NCI-H2107 (cell line): ENCODE measurements around the gene BOC.

Experiments
- DNase-seq: peaks from one replicate; lab custom pipeline; 2025; lab: John Stamatoyannopoulos, UW

The BOC gene

GRCh38 chr3:113185194-113185835, 26.0 kb upstream of the BOC start:
- no peak for DNase-seq

- DNase-seq, result no peak
Measured at GRCh38 chr3:113186566-113186965, 24.8 kb upstream of the BOC start.

GRCh38 chr3:113193288-113193687, 18.1 kb upstream of the BOC start:
- no peak for DNase-seq

- no peak for DNase-seq
Measured at GRCh38 chr3:113193719-113194118, 17.6 kb upstream of the BOC start.

GRCh38 chr3:113194823-113195401, 16.4 kb upstream of the BOC start:
- DNase-seq, result peak; percentile 47

GRCh38 chr3:113200351-113200750, 11.0 kb upstream of the BOC start:
- no peak for DNase-seq

- no peak for DNase-seq
Measured at GRCh38 chr3:113200946-113201345, 10.4 kb upstream of the BOC start.

GRCh38 chr3:113204371-113204770, 7.0 kb upstream of the BOC start:
- no peak for DNase-seq

GRCh38 chr3:113205481-113205880, 5.9 kb upstream of the BOC start:
- DNase-seq, result no peak

- DNase-seq, result no peak
Measured at GRCh38 chr3:113210604-113211329, 590 bp upstream of the BOC start.

- DNase-seq, result no peak
Measured at GRCh38 chr3:113212150-113212843, 940 bp downstream of the BOC start.

- DNase-seq, result no peak
Measured at GRCh38 chr3:113212844-113213375, 1.6 kb downstream of the BOC start.

- DNase-seq, result no peak
Measured at GRCh38 chr3:113213896-113214587, 2.7 kb downstream of the BOC start.

GRCh38 chr3:113214917-113215595, 3.7 kb downstream of the BOC start:
- DNase-seq, result no peak

GRCh38 chr3:113216393-113216792, 5.0 kb downstream of the BOC start:
- no peak for DNase-seq

GRCh38 chr3:113218011-113218680, 6.8 kb downstream of the BOC start:
- no peak for DNase-seq

- no peak for DNase-seq
Measured at GRCh38 chr3:113218681-113219045, 7.3 kb downstream of the BOC start.

GRCh38 chr3:113219605-113220300, 8.4 kb downstream of the BOC start:
- DNase-seq, result no peak

GRCh38 chr3:113220721-113221120, 9.4 kb downstream of the BOC start:
- no peak for DNase-seq

- no peak for DNase-seq
Measured at GRCh38 chr3:113221721-113222257, 10.4 kb downstream of the BOC start.
